Measurements from ENCODE around the gene RELT. TPM values are rescaled to one million over a fixed set of nuclear protein-coding genes. Genes with fewer than 3 reads are reported as not detected.

RELT gene
- total and polyA plus RNA-seq, 2 experiments from 2014 or later: 2.0 to 6.3 TPM

- no peaks in the 10 kb centered on the region for H3F3A ChIP-seq (replicated peaks; ENCODE audit: low read depth)
- Mint-ChIP-seq H3K4me1 (peaks cover 13% of the 10 kb centered on the region), H3K36me3 (ENCODE audit: low read depth) (no peaks in the 10 kb centered on the region), H3K4me3 (no peak overlapping the region), H3K27me3 (ENCODE audit: insufficient read depth, low read depth, poor library complexity) (peaks cover 25% of the 10 kb centered on the region), H3K27ac (no peak overlapping the region), H3K9me3 (no peaks in the 10 kb centered on the region)
- DNase-seq (ENCODE audit: low spot score) (peak; percentile 75), ATAC-seq (peak; percentile 26)
- peaks cover 10% of the 10 kb centered on the region; the same call in 1 of the 2 replicates for H3K27me3 ChIP-seq (ENCODE audit: insufficient read depth)
- H3K27ac ChIP-seq (ENCODE audit: low read depth): no peak overlapping the region
- H3K79me2 ChIP-seq (replicated peaks; ENCODE audit: insufficient read depth): no peaks in the 10 kb centered on the region
- peaks cover 7% of the 10 kb centered on the region for H3K4me1 ChIP-seq (ENCODE audit: insufficient read depth)
- H3K4me3 ChIP-seq: no peak overlapping the region
- H3K36me3 ChIP-seq (ENCODE audit: insufficient read depth): no peaks in the 10 kb centered on the region
- 0 out of 2 replicates have a peak, but pooled peaks cover 2% of the 10 kb centered on the region for H3K9me2 ChIP-seq (ENCODE audit: insufficient read depth)
- H3K4me2 ChIP-seq: no peak overlapping the region
- H2AFZ ChIP-seq: no peak overlapping the region
- peak; percentile 39 to 45; a peak in 3 of 4 replicates for TF ChIP-seq CTCF (conservative IDR thresholded peaks at IDR 0.05; ENCODE audit: low read depth in 2 of 2)
- TF ChIP-seq REST (IDR thresholded peaks at IDR 0.05; ENCODE audit: unreplicated experiment): no peak
- no peak for TF ChIP-seq EZH2 (IDR thresholded peaks at IDR 0.05; ENCODE audit: low read depth, unreplicated experiment)
- no peaks in the 10 kb centered on the region for H4K20me1 ChIP-seq (replicated peaks; ENCODE audit: insufficient read depth)
These were observed 3.7 kb upstream of the RELT start for GRCh38 chr11:73372375-73372993.

- Mint-ChIP-seq H3K27me3 (ENCODE audit: insufficient read depth, low read depth, poor library complexity) (peaks cover 35% of the 10 kb centered on the region), H3K27ac (no peak overlapping the region), H3K4me1 (peaks cover 18% of the 10 kb centered on the region), H3K36me3 (ENCODE audit: low read depth) (no peaks in the 10 kb centered on the region), H3K4me3 (no peak overlapping the region), H3K9me3 (no peaks in the 10 kb centered on the region)
- Histone ChIP-seq H3K4me3 (no peak overlapping the region), H4K20me1 (replicated peaks; ENCODE audit: insufficient read depth) (0 out of 2 replicates have a peak, but pooled peaks cover 2% of the 10 kb centered on the region), H3K9me2 (ENCODE audit: insufficient read depth) (0 out of 2 replicates have a peak, but pooled peaks cover 2% of the 10 kb centered on the region), H3K79me2 (replicated peaks; ENCODE audit: insufficient read depth) (no peaks in the 10 kb centered on the region), H3K36me3 (ENCODE audit: insufficient read depth) (no peaks in the 10 kb centered on the region), H3K4me1 (ENCODE audit: insufficient read depth) (peaks cover 7% of the 10 kb centered on the region), H3K4me2 (no peak overlapping the region), H2AFZ (no peak overlapping the region), H3K27ac (ENCODE audit: low read depth) (no peak overlapping the region), H3K27me3 (ENCODE audit: insufficient read depth) (peaks cover 13% of the 10 kb centered on the region; the same call in 1 of the 2 replicates), H3F3A (replicated peaks; ENCODE audit: low read depth) (no peaks in the 10 kb centered on the region)
- ATAC-seq (no peak), DNase-seq (ENCODE audit: low spot score) (no peak)
- TF ChIP-seq POLR2AphosphoS5 (IDR thresholded peaks at IDR 0.05; ENCODE audit: low read depth) (no peak), ZNF114 (CRISPR knock-in tag; IDR thresholded peaks at IDR 0.05) (no peak), CREB1 (CRISPR knock-in tag; IDR thresholded peaks at IDR 0.05; ENCODE audit: low read depth) (no peak), EZH2phosphoT487 (IDR thresholded peaks at IDR 0.05; ENCODE audit: unreplicated experiment) (no peak), CTCF (conservative IDR thresholded peaks at IDR 0.05; ENCODE audit: low read depth in 2 of 2) (no peak), JUNB (IDR thresholded peaks at IDR 0.05; ENCODE audit: unreplicated experiment) (no peak), ETS1 (IDR thresholded peaks at IDR 0.05) (no peak), NANOG (IDR thresholded peaks at IDR 0.05; ENCODE audit: borderline replicate concordance) (no peak), REST (IDR thresholded peaks at IDR 0.05; ENCODE audit: unreplicated experiment) (no peak), EZH2 (IDR thresholded peaks at IDR 0.05; ENCODE audit: low read depth, unreplicated experiment) (no peak)
These were observed 2.0 kb upstream of the RELT start for GRCh38 chr11:73374151-73374550.

All from GM23338 (cell line).